ENCODE measurements around the gene NLRP6.

DNA sequence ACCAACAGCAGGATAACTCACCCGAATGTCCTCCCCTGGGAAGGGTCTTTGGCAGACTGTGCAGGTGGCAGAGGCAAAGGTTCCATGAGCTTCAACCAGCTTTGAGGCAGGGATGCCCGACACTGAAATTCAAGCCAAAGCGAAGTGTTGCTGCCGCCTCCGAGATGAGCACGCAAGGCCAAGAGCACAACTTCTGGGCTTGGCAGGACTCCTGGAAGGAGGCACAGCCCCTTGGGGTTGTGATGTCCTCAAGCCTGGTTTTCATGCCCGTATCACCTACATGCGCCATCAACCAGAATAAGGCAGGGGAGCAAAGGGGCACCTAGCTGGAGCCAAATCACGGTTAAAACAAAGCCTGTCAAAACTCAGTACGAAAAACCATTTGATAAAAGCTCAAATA is 47.8 kb upstream of the NLRP6 start:
- TF ChIP-seq, protein P1, sequence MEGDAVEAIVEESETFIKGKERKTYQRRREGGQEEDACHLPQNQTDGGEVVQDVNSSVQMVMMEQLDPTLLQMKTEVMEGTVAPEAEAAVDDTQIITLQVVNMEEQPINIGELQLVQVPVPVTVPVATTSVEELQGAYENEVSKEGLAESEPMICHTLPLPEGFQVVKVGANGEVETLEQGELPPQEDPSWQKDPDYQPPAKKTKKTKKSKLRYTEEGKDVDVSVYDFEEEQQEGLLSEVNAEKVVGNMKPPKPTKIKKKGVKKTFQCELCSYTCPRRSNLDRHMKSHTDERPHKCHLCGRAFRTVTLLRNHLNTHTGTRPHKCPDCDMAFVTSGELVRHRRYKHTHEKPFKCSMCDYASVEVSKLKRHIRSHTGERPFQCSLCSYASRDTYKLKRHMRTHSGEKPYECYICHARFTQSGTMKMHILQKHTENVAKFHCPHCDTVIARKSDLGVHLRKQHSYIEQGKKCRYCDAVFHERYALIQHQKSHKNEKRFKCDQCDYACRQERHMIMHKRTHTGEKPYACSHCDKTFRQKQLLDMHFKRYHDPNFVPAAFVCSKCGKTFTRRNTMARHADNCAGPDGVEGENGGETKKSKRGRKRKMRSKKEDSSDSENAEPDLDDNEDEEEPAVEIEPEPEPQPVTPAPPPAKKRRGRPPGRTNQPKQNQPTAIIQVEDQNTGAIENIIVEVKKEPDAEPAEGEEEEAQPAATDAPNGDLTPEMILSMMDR (IDR thresholded peaks at IDR 0.05): no peak
- TF ChIP-seq EZH2 (IDR thresholded peaks at IDR 0.05; ENCODE audit: borderline replicate concordance, insufficient read depth, low read depth, low read length, poor library complexity, severe bottlenecking): no peak

All from B cell (primary cell).